ENCODE data around the gene SFN. TPM values are rescaled to one million over a fixed set of nuclear protein-coding genes. Genes with fewer than 3 reads are reported as not detected.

The SFN gene
- total and polyA plus RNA-seq, 2 of the 13 experiments (the other 11 are each of a cell fraction or from before 2014, with no cell fraction given): 4.3 to 5.6 TPM

DNA sequence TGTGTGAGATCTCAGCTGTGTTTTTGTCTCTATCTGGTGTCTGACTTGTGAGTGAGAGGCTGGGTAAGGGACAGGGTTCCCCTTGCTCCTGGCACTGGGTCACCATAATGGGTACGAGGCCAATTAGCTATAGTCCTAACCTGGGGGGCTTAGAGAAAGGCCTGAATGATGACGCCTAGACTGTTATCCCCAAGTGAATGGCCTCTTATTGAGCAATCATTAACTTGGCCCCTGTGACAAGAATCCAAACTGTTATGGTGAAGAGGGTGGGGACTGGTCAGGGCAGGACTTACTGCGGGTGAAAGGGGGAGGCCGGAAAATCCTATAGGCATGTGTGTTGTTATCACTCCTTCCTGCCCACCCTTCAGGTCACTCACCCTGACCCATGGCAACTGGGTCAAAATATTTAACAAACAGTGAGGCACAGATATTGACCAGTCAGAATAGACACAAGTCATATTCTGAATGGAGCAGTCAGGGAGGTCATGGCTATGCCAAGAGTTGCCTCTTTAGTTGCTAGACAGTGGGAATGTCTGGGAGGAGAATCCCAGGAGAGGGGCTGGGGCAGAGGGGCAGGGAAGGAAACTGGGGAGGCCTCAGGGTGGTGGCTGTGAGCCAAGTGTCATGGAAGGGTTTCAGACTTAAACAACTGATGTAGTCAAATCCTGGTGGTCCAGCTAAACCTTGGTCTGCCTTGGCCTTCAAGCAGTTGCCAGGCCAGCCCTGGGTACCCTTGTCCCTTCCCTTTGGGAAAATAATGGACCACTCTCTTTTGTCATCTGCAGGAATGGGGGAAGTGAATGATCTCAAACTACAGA, 47.6 kb downstream of the SFN start (continued):
- TF ChIP-seq, protein P1, sequence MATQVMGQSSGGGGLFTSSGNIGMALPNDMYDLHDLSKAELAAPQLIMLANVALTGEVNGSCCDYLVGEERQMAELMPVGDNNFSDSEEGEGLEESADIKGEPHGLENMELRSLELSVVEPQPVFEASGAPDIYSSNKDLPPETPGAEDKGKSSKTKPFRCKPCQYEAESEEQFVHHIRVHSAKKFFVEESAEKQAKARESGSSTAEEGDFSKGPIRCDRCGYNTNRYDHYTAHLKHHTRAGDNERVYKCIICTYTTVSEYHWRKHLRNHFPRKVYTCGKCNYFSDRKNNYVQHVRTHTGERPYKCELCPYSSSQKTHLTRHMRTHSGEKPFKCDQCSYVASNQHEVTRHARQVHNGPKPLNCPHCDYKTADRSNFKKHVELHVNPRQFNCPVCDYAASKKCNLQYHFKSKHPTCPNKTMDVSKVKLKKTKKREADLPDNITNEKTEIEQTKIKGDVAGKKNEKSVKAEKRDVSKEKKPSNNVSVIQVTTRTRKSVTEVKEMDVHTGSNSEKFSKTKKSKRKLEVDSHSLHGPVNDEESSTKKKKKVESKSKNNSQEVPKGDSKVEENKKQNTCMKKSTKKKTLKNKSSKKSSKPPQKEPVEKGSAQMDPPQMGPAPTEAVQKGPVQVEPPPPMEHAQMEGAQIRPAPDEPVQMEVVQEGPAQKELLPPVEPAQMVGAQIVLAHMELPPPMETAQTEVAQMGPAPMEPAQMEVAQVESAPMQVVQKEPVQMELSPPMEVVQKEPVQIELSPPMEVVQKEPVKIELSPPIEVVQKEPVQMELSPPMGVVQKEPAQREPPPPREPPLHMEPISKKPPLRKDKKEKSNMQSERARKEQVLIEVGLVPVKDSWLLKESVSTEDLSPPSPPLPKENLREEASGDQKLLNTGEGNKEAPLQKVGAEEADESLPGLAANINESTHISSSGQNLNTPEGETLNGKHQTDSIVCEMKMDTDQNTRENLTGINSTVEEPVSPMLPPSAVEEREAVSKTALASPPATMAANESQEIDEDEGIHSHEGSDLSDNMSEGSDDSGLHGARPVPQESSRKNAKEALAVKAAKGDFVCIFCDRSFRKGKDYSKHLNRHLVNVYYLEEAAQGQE (IDR thresholded peaks at IDR 0.05; ENCODE audit: borderline replicate concordance in 1 of 2, low read depth in 1 of 2, low read length in 2 of 2): peak in 1 of 2 experiments; percentile 65; a peak in 1 of 4 replicates
- TF ChIP-seq SP1 (IDR thresholded peaks at IDR 0.05): no peak
- TF ChIP-seq SP1 (CRISPR knock-in tag; IDR thresholded peaks at IDR 0.05): no peak
- TF ChIP-seq, protein P2, sequence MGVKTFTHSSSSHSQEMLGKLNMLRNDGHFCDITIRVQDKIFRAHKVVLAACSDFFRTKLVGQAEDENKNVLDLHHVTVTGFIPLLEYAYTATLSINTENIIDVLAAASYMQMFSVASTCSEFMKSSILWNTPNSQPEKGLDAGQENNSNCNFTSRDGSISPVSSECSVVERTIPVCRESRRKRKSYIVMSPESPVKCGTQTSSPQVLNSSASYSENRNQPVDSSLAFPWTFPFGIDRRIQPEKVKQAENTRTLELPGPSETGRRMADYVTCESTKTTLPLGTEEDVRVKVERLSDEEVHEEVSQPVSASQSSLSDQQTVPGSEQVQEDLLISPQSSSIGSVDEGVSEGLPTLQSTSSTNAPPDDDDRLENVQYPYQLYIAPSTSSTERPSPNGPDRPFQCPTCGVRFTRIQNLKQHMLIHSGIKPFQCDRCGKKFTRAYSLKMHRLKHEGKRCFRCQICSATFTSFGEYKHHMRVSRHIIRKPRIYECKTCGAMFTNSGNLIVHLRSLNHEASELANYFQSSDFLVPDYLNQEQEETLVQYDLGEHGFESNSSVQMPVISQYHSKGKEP (CRISPR knock-in tag; IDR thresholded peaks at IDR 0.05): no peak; the same call in 1 of the 2 replicates
- TF ChIP-seq JARID2 (CRISPR knock-in tag; IDR thresholded peaks at IDR 0.05; ENCODE audit: insufficient replicate concordance): no peak
- TF ChIP-seq HHEX (CRISPR knock-in tag; IDR thresholded peaks at IDR 0.05): peak; percentile 66; the same call in 1 of the 2 replicates
- TF ChIP-seq, protein P3, sequence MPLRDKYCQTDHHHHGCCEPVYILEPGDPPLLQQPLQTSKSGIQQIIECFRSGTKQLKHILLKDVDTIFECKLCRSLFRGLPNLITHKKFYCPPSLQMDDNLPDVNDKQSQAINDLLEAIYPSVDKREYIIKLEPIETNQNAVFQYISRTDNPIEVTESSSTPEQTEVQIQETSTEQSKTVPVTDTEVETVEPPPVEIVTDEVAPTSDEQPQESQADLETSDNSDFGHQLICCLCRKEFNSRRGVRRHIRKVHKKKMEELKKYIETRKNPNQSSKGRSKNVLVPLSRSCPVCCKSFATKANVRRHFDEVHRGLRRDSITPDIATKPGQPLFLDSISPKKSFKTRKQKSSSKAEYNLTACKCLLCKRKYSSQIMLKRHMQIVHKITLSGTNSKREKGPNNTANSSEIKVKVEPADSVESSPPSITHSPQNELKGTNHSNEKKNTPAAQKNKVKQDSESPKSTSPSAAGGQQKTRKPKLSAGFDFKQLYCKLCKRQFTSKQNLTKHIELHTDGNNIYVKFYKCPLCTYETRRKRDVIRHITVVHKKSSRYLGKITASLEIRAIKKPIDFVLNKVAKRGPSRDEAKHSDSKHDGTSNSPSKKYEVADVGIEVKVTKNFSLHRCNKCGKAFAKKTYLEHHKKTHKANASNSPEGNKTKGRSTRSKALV (CRISPR knock-in tag; IDR thresholded peaks at IDR 0.05): no peak
- no peak; the same call in 1 of the 2 replicates for TF ChIP-seq ZNF143 (CRISPR knock-in tag; IDR thresholded peaks at IDR 0.05)
- TF ChIP-seq CENPT (CRISPR knock-in tag; IDR thresholded peaks at IDR 0.05; ENCODE audit: low read depth): no peak
- TF ChIP-seq, protein P4, sequence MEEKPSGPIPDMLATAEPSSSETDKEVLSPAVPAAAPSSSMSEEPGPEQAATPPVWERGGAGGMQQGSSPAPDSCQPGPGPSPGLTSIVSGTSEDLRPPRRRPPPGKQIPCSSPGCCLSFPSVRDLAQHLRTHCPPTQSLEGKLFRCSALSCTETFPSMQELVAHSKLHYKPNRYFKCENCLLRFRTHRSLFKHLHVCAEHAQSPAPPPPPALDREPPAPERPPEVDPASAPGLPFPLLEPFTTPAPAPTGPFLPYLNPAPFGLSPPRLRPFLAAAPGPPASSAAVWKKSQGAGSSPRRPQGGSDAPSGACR (CRISPR knock-in tag; IDR thresholded peaks at IDR 0.05): no peak
- TF ChIP-seq, protein P5, sequence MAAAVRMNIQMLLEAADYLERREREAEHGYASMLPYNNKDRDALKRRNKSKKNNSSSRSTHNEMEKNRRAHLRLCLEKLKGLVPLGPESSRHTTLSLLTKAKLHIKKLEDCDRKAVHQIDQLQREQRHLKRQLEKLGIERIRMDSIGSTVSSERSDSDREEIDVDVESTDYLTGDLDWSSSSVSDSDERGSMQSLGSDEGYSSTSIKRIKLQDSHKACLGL (CRISPR knock-in tag; IDR thresholded peaks at IDR 0.05): no peak
- TF ChIP-seq ZNF546 (CRISPR knock-in tag; conservative IDR thresholded peaks at IDR 0.05): no peak
- no peak for TF ChIP-seq NR3C1 (CRISPR knock-in tag; IDR thresholded peaks at IDR 0.05)
- no peak for TF ChIP-seq ZFP62 (CRISPR knock-in tag; IDR thresholded peaks at IDR 0.05)
- TF ChIP-seq, protein P6, sequence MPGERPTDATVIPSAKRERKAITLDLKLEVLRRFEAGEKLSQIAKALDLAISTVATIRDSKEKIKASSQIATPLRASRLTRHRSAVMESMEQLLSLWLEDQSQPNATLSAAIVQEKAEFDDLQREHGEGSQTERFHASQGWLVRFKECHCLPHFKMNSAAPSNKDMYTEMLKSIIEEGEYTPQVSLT (CRISPR knock-in tag; IDR thresholded peaks at IDR 0.05; ENCODE audit: borderline replicate concordance, low read depth): 0 out of 2 replicates have a peak, but pooled peaks have one; percentile 20
- no peak for TF ChIP-seq KLF15 (CRISPR knock-in tag; IDR thresholded peaks at IDR 0.05; ENCODE audit: borderline replicate concordance)
- peak; percentile 84; the same call in 1 of the 2 replicates for TF ChIP-seq FOXK2 (IDR thresholded peaks at IDR 0.05)
- TF ChIP-seq, protein P7, sequence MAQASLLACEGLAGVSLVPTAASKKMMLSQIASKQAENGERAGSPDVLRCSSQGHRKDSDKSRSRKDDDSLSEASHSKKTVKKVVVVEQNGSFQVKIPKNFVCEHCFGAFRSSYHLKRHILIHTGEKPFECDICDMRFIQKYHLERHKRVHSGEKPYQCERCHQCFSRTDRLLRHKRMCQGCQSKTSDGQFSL (CRISPR knock-in tag; IDR thresholded peaks at IDR 0.05): no peak
- TF ChIP-seq CCAR2 (optimal IDR thresholded peaks at IDR 0.05; ENCODE audit: low read depth, low read length): no peak
- no peak for TF ChIP-seq ZNF547 (CRISPR knock-in tag; IDR thresholded peaks at IDR 0.05)

Measured in HepG2 (cell line).